K562 (cell line): Measurements from ENCODE around the gene SAMD10. TPM values are rescaled to one million over a fixed set of nuclear protein-coding genes. Genes with fewer than 3 reads are reported as not detected.

ENCODE experiments used
- ARHGAP35 ChIP-seq: fragments of 450-650 bp; IDR thresholded peaks from 2 replicates; pipeline ENCODE4 v1.6.1; 2018; ENCODE audit not compliant: partially characterized antibody
- MCM5 ChIP-seq: fragments of 450-650 bp; IDR thresholded peaks from 2 replicates; pipeline ENCODE4 v1.6.1; 2016; ENCODE audit warnings: low read depth
- POLR2A ChIP-seq: fragments of 450-650 bp; conservative IDR thresholded peaks from 2 replicates; pipeline ENCODE4 v1.6.1; 2016
- polyA plus RNA-seq, 8 experiments: library from polyadenylated mRNA; depleted of rRNA in 4 of 8; stranded (reverse) in 5 of 8; unstranded in 3 of 8; fragments of >200 nt; fragmentation: Nextera tagmentation in 2 of 8; fragmentation: Illumina TruSeq in 1 of 8; extraction: Ambion mirVana in 2 of 8; extraction: Trizol in 1 of 8; gene quantifications; 2 replicates each; pipeline versions ENCODE4 v1.2.1 to v1.2.3, GENCODE V29; 2011 to 2014; ENCODE audit warnings: inconsistent platforms in 1 of 8, missing spikeins in 1 of 8
- total RNA-seq, 7 experiments: library from RNA; depleted of rRNA in 6 of 7; stranded (reverse); fragments of >200 nt in 6 of 7; fragmentation: Illumina TruSeq in 2 of 7; extraction: Trizol in 2 of 7; gene quantifications; 2 replicates each; pipeline versions ENCODE4 v1.2.1 to v1.2.3, GENCODE V29; 2011 to 2021; ENCODE audit warnings: low replicate concordance in 1 of 7
- TF ChIP-seq, protein P1 (sequence below), 2 experiments: fragments of 450-650 bp in 1 of 2; sonication (generic) in 1 of 2; formaldehyde crosslinking in 1 of 2; IDR thresholded peaks; 2 replicates each; pipeline versions ENCODE4 v1.7.1 to v1.9.0; 2016 to 2022; ENCODE audit warnings: inconsistent platforms in 1 of 2, mild to moderate bottlenecking in 1 of 2, missing genetic modification reagents in 1 of 2
- TF ChIP-seq, protein P2 (sequence below): sonication (generic); IDR thresholded peaks from 2 replicates; pipeline ENCODE4 v1.6.1; 2016
- TF ChIP-seq, protein P3 (sequence below): fragments of 450-650 bp; IDR thresholded peaks from 2 replicates; pipeline ENCODE4 v1.6.1; 2017; ENCODE audit warnings: antibody characterized with exemption, mild to moderate bottlenecking
- TF ChIP-seq, protein P4 (sequence below): fragments of 450-650 bp; IDR thresholded peaks from 2 replicates; pipeline ENCODE4 v1.6.1; 2018; ENCODE audit warnings: mild to moderate bottlenecking, low read depth; ENCODE audit not compliant: partially characterized antibody

SAMD10 gene
- total and polyA plus RNA-seq, 9 of the 15 experiments (the other 6 are each of a cell fraction or from before 2014, with no cell fraction given) = 0.37 to 15.2 (median 4.8) TPM

DNA sequence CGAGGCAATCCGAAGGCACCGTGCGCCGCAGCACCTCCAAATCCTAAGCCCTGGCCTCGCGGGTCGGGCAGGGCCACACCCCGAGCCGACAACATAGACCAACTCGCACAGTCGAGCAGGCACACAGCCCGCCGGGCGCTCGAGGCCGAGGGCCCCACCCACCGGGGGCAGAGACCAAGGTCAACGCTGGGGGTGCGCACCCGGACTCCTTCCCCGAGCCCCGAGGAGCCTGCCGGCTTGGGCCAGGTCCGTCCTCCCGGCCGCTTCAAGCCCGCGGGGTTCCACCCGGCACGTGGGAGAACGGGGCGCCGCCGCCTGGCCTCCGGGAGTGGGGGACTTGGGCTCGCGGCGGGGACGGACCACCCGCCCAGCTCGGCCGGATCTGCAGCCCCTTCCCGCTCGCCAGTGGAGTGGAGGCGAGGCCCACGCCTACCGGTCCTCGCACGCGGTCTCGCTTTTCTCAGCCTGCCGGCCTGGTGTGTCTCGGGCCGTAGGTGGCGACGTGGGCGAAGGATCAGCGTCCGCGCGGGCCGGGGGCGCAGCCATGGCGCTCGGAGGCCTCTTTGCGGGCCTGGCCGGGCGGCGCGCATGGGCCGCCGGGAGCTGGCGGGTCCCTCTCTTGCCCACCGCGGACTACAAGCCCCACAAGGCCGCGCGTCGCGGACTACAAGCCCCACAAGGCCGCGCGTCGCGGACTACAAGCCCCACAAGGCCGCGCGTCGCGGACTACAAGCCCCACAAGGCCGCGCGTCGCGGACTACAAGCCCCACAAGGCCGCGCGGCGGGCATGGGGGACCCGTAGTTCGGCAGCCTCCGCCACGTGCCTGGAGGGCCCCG is 23.4 kb downstream of the SAMD10 start, which contains the start of gene UCKL1 (continued):
- TF ChIP-seq, protein P1, sequence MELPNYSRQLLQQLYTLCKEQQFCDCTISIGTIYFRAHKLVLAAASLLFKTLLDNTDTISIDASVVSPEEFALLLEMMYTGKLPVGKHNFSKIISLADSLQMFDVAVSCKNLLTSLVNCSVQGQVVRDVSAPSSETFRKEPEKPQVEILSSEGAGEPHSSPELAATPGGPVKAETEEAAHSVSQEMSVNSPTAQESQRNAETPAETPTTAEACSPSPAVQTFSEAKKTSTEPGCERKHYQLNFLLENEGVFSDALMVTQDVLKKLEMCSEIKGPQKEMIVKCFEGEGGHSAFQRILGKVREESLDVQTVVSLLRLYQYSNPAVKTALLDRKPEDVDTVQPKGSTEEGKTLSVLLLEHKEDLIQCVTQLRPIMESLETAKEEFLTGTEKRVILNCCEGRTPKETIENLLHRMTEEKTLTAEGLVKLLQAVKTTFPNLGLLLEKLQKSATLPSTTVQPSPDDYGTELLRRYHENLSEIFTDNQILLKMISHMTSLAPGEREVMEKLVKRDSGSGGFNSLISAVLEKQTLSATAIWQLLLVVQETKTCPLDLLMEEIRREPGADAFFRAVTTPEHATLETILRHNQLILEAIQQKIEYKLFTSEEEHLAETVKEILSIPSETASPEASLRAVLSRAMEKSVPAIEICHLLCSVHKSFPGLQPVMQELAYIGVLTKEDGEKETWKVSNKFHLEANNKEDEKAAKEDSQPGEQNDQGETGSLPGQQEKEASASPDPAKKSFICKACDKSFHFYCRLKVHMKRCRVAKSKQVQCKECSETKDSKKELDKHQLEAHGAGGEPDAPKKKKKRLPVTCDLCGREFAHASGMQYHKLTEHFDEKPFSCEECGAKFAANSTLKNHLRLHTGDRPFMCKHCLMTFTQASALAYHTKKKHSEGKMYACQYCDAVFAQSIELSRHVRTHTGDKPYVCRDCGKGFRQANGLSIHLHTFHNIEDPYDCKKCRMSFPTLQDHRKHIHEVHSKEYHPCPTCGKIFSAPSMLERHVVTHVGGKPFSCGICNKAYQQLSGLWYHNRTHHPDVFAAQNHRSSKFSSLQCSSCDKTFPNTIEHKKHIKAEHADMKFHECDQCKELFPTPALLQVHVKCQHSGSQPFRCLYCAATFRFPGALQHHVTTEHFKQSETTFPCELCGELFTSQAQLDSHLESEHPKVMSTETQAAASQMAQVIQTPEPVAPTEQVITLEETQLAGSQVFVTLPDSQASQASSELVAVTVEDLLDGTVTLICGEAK (IDR thresholded peaks at IDR 0.05) = no peak
- TF ChIP-seq, protein P1 (CRISPR knock-in tag; IDR thresholded peaks at IDR 0.05) = no peak
- TF ChIP-seq ARHGAP35 = no peak
- TF ChIP-seq, protein P2, sequence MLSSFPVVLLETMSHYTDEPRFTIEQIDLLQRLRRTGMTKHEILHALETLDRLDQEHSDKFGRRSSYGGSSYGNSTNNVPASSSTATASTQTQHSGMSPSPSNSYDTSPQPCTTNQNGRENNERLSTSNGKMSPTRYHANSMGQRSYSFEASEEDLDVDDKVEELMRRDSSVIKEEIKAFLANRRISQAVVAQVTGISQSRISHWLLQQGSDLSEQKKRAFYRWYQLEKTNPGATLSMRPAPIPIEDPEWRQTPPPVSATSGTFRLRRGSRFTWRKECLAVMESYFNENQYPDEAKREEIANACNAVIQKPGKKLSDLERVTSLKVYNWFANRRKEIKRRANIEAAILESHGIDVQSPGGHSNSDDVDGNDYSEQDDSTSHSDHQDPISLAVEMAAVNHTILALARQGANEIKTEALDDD = no peak
- TF ChIP-seq, protein P3, sequence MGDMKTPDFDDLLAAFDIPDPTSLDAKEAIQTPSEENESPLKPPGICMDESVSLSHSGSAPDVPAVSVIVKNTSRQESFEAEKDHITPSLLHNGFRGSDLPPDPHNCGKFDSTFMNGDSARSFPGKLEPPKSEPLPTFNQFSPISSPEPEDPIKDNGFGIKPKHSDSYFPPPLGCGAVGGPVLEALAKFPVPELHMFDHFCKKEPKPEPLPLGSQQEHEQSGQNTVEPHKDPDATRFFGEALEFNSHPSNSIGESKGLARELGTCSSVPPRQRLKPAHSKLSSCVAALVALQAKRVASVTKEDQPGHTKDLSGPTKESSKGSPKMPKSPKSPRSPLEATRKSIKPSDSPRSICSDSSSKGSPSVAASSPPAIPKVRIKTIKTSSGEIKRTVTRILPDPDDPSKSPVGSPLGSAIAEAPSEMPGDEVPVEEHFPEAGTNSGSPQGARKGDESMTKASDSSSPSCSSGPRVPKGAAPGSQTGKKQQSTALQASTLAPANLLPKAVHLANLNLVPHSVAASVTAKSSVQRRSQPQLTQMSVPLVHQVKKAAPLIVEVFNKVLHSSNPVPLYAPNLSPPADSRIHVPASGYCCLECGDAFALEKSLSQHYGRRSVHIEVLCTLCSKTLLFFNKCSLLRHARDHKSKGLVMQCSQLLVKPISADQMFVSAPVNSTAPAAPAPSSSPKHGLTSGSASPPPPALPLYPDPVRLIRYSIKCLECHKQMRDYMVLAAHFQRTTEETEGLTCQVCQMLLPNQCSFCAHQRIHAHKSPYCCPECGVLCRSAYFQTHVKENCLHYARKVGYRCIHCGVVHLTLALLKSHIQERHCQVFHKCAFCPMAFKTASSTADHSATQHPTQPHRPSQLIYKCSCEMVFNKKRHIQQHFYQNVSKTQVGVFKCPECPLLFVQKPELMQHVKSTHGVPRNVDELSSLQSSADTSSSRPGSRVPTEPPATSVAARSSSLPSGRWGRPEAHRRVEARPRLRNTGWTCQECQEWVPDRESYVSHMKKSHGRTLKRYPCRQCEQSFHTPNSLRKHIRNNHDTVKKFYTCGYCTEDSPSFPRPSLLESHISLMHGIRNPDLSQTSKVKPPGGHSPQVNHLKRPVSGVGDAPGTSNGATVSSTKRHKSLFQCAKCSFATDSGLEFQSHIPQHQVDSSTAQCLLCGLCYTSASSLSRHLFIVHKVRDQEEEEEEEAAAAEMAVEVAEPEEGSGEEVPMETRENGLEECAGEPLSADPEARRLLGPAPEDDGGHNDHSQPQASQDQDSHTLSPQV = peak; percentile 74
- TF ChIP-seq MCM5 = no peak
- TF ChIP-seq, protein P4, sequence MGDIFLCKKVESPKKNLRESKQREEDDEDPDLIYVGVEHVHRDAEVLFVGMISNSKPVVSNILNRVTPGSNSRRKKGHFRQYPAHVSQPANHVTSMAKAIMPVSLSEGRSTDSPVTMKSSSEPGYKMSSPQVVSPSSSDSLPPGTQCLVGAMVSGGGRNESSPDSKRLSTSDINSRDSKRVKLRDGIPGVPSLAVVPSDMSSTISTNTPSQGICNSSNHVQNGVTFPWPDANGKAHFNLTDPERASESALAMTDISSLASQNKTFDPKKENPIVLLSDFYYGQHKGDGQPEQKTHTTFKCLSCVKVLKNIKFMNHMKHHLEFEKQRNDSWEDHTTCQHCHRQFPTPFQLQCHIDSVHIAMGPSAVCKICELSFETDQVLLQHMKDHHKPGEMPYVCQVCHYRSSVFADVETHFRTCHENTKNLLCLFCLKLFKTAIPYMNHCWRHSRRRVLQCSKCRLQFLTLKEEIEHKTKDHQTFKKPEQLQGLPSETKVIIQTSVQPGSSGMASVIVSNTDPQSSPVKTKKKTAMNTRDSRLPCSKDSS = no peak
- TF ChIP-seq POLR2A = peak; percentile 92
